G401 (cell line): ENCODE data around the gene GPR171. TPM values are rescaled to one million over a fixed set of nuclear protein-coding genes. Genes with fewer than 3 reads are reported as not detected.

Experiments
- DNase-seq: peaks from one replicate; pipeline ENCODE4 v3.0.0-alpha.2; 2015; ENCODE audit warnings: low spot score
- in situ Hi-C: cut with HindIII; loops from 2 replicates; pipeline ENCODE4 v1.10.0; 2016; ENCODE audit warnings: low sequenced_read_pairs, mixed read lengths
- total RNA-seq: library from RNA; depleted of rRNA; stranded (reverse); fragments of >200 nt; shearing (Covaris generic); gene quantifications from 2 replicates; pipeline ENCODE4 v1.2.3, GENCODE V29; 2014; rRNA removed

Gene GPR171
- total RNA-seq, 1 experiment from 2014 or later, result not detected

GRCh38 chr3:151152455-151153079, 50.4 kb downstream of the GPR171 start:
- DNase-seq, result no peak
- in situ Hi-C loops, result no loop called here

Other genes starting within 250 kb of the GPR171 start
- gene CLRN1, start 230.5 kb downstream of the GPR171 start, total RNA-seq, result not detected in 2 replicates
- gene MED12L, start 117.6 kb downstream of the GPR171 start, total RNA-seq, result not detected in 2 replicates
- not detected in 2 replicates for gene P2RY14, start 75.3 kb upstream of the GPR171 start, total RNA-seq
- 0.20 TPM in 1 of 2 replicates, not detected in the other for gene GPR87, start 113.6 kb upstream of the GPR171 start, total RNA-seq
- gene P2RY13, start 126.3 kb upstream of the GPR171 start, total RNA-seq, result not detected in 2 replicates
- gene P2RY12, start 181.5 kb upstream of the GPR171 start, total RNA-seq, result not detected in 2 replicates